H1 (cell line): Measurements from ENCODE around the gene HABP4. TPM values are rescaled to one million over a fixed set of nuclear protein-coding genes. Genes with fewer than 3 reads are reported as not detected.
A peak's percentile ranks its signal among the peaks of the same experiment; 100 is the strongest.

Source experiments
- CTCF ChIA-PET: fragments of 300-600 bp; sonication (Branson Sonifier 250); formaldehyde crosslinking; loops from one replicate; lab custom pipeline; 2021; ENCODE audit not compliant: partially characterized antibody; lab: Charles Lee
- POLR2A ChIA-PET: fragments of 300-600 bp; sonication (Branson Sonifier 250); formaldehyde crosslinking; loops from one replicate; lab custom pipeline; 2021; ENCODE audit warnings: inconsistent platforms; ENCODE audit not compliant: partially characterized antibody; lab: Charles Lee
- DNase-seq, 2 experiments: peaks; one replicate each; pipeline versions ENCODE4 v3.0.0 to v3.0.0-alpha.2; 2010 to 2022; ENCODE audit warnings: low spot score in 2 of 2, low read depth in 1 of 2, mixed read lengths in 1 of 2
- FAIRE-seq: peaks from 2 replicates; lab custom pipeline; 2011; peaks lifted over from hg19 to GRCh38; lab: Jason Lieb, UNC
- H2AFZ ChIP-seq: 2 replicates; pipeline ENCODE4 v1.8.1; 2012; ENCODE audit warnings: low read length, inconsistent platforms
- H2AK5ac ChIP-seq: 2 replicates; pipeline ENCODE4 v1.6.1; 2013; ENCODE audit warnings: low read depth, low read length
- H2BK120ac ChIP-seq: replicated peaks from 2 replicates; pipeline ENCODE3; 2013; ENCODE audit warnings: low read depth, low read length, inconsistent platforms
- H2BK12ac ChIP-seq: 2 replicates; pipeline ENCODE4 v1.6.1; 2013; ENCODE audit warnings: low read depth, low read length
- H2BK15ac ChIP-seq: 2 replicates; pipeline ENCODE4 v1.6.1; 2013; ENCODE audit warnings: low read length
- H2BK20ac ChIP-seq: 2 replicates; pipeline ENCODE4 v1.6.1; 2013; ENCODE audit warnings: low read length
- H2BK5ac ChIP-seq: 2 replicates; pipeline ENCODE4 v1.6.1; 2013; ENCODE audit warnings: low read depth, low read length
- H3K14ac ChIP-seq: 2 replicates; pipeline ENCODE4 v1.6.1; 2013; ENCODE audit warnings: inconsistent platforms; ENCODE audit not compliant: insufficient read length
- H3K18ac ChIP-seq: 2 replicates; pipeline ENCODE4 v1.6.1; 2013; ENCODE audit warnings: low read length; ENCODE audit errors: extremely low read depth
- H3K23ac ChIP-seq: 2 replicates; pipeline ENCODE4 v1.6.1; 2013; ENCODE audit warnings: inconsistent platforms; ENCODE audit not compliant: insufficient read length
- H3K23me2 ChIP-seq: 2 replicates; pipeline ENCODE4 v1.6.1; 2013; ENCODE audit warnings: low read depth, low read length
- H3K27ac ChIP-seq: 2 replicates; pipeline ENCODE4 v1.6.1; 2011; ENCODE audit warnings: low read depth, low read length, inconsistent platforms
- H3K27me3 ChIP-seq, 4 experiments: replicated peaks in 1 of 4; 1 replicate in 1 of 4; 2 replicates in 3 of 4; pipeline versions ENCODE4 v1.6.1 to v1.8.1; 2011 to 2013; ENCODE audit warnings: low read length in 3 of 4, mild to moderate bottlenecking in 3 of 4, inconsistent platforms in 2 of 4, mixed read lengths in 2 of 4, moderate library complexity in 1 of 4; ENCODE audit not compliant: control insufficient read depth in 3 of 4, insufficient read depth in 3 of 4; ENCODE audit errors: extremely low read depth in 1 of 4
- H3K36me3 ChIP-seq, 4 experiments: 2 replicates each; pipeline versions ENCODE4 v1.6.1 to v1.8.1; 2011 to 2013; ENCODE audit warnings: mild to moderate bottlenecking in 4 of 4, low read length in 3 of 4, moderate library complexity in 2 of 4, control low read depth in 1 of 4, inconsistent platforms in 1 of 4; ENCODE audit not compliant: insufficient read depth in 4 of 4, control insufficient read depth in 2 of 4
- H3K4ac ChIP-seq: replicated peaks from 2 replicates; pipeline ENCODE3; 2013; ENCODE audit warnings: low read length, low read depth, mixed read lengths, inconsistent platforms; ENCODE audit not compliant: insufficient read length
- H3K4me1 ChIP-seq, 4 experiments: replicated peaks in 1 of 4; 1 replicate in 1 of 4; 2 replicates in 3 of 4; pipeline versions ENCODE4 v1.6.1 to v1.8.1; 2011 to 2013; ENCODE audit warnings: low read length in 3 of 4, inconsistent platforms in 2 of 4, mixed read lengths in 1 of 4; ENCODE audit not compliant: insufficient read depth in 4 of 4, control insufficient read depth in 3 of 4
- H3K4me2 ChIP-seq, 2 experiments: 2 replicates each; pipeline versions ENCODE4 v1.6.1 to v1.8.1; 2011 to 2013; ENCODE audit warnings: low read depth in 2 of 2, low read length in 2 of 2, control low read depth in 1 of 2, inconsistent platforms in 1 of 2, mild to moderate bottlenecking in 1 of 2; ENCODE audit not compliant: insufficient read depth in 1 of 2
- H3K4me3 ChIP-seq, 4 experiments: fragments of 200-600, 300-600 bp in 1 of 4; sonication (generic), shearing (Covaris generic), sonication (Bioruptor Twin) in 1 of 4; 2 replicates each; pipeline versions ENCODE4 v1.5.1 to v1.8.1; 2011 to 2016; ENCODE audit warnings: low read length in 4 of 4, low read depth in 3 of 4, control low read depth in 2 of 4, inconsistent platforms in 2 of 4, mild to moderate bottlenecking in 2 of 4, mixed read lengths in 1 of 4, moderate library complexity in 1 of 4; ENCODE audit not compliant: insufficient read depth in 2 of 4; ENCODE audit errors: extremely low read depth in 1 of 4
- H3K56ac ChIP-seq: replicated peaks from 2 replicates; pipeline ENCODE3; 2013; ENCODE audit warnings: low read depth, mild to moderate bottlenecking, mixed read lengths, low read length, inconsistent platforms; ENCODE audit not compliant: insufficient read length
- H3K79me1 ChIP-seq: 2 replicates; pipeline ENCODE4 v1.6.1; 2013; ENCODE audit warnings: low read depth, low read length, control low read depth
- H3K79me2 ChIP-seq, 2 experiments: 2 replicates each; pipeline versions ENCODE4 v1.6.1 to v1.8.1; 2012 to 2013; ENCODE audit warnings: low read length in 2 of 2, mild to moderate bottlenecking in 2 of 2, inconsistent platforms in 1 of 2; ENCODE audit not compliant: insufficient read depth in 2 of 2, control insufficient read depth in 1 of 2
- H3K9ac ChIP-seq, 4 experiments: replicated peaks in 1 of 4; 1 replicate in 1 of 4; 2 replicates in 3 of 4; pipeline versions ENCODE4 v1.6.1 to v1.8.1; 2011 to 2013; ENCODE audit warnings: low read depth in 3 of 4, low read length in 3 of 4, control low read depth in 2 of 4, mild to moderate bottlenecking in 2 of 4, moderate library complexity in 2 of 4, inconsistent platforms in 1 of 4; ENCODE audit errors: extremely low read depth in 1 of 4
- H3K9me3 ChIP-seq, 2 experiments: 2 replicates each; pipeline versions ENCODE4 v1.6.1 to v1.8.1; 2012 to 2013; ENCODE audit warnings: mild to moderate bottlenecking in 2 of 2, moderate library complexity in 2 of 2, control low read depth in 1 of 2, inconsistent platforms in 1 of 2, low read depth in 1 of 2, low read length in 1 of 2, mixed read lengths in 1 of 2; ENCODE audit not compliant: insufficient read depth in 2 of 2
- H4K20me1 ChIP-seq, 2 experiments: replicated peaks in 1 of 2; 2 replicates each; pipeline versions ENCODE3 to v1.8.1; 2011 to 2013; ENCODE audit warnings: inconsistent platforms in 2 of 2, low read length in 2 of 2, mild to moderate bottlenecking in 1 of 2; ENCODE audit not compliant: insufficient read depth in 2 of 2, control insufficient read depth in 1 of 2
- H4K5ac ChIP-seq: 2 replicates; pipeline ENCODE4 v1.6.1; 2013; ENCODE audit warnings: low read length, low read depth, mixed read lengths, inconsistent platforms; ENCODE audit not compliant: insufficient read length
- H4K8ac ChIP-seq: 2 replicates; pipeline ENCODE4 v1.8.0; 2013; ENCODE audit warnings: mild to moderate bottlenecking, moderate library complexity, low read length, inconsistent platforms; ENCODE audit not compliant: insufficient read depth; ENCODE audit errors: extremely low read depth
- H4K91ac ChIP-seq: replicated peaks from 2 replicates; pipeline ENCODE3; 2013; ENCODE audit warnings: low read length, mixed read lengths, inconsistent platforms; ENCODE audit not compliant: insufficient read length
- BRCA1 ChIP-seq: IDR thresholded peaks from 2 replicates; pipeline ENCODE4 v1.6.1; 2012; ENCODE audit warnings: low read depth, low read length, improper control_type of control experiment
- CBX5 ChIP-seq: fragments of 300-800, 300-1000 bp; sonication (generic); IDR thresholded peaks from 2 replicates; pipeline ENCODE4 v1.7.1; 2016; ENCODE audit warnings: antibody characterized with exemption, low read length, low read depth
- CBX8 ChIP-seq: fragments of 300-800, 300-1000 bp; sonication (generic); IDR thresholded peaks from 2 replicates; pipeline ENCODE4 v1.7.1; 2016; ENCODE audit warnings: low read depth, low read length, borderline replicate concordance
- CHD2 ChIP-seq: IDR thresholded peaks from 2 replicates; pipeline ENCODE4 v1.6.1; 2012; ENCODE audit warnings: low read length, improper control_type of control experiment
- HDAC6 ChIP-seq: IDR thresholded peaks from one replicate; pipeline ENCODE4 v1.7.1; 2012; ENCODE audit warnings: low read depth, mild to moderate bottlenecking, inconsistent platforms, low read length, moderate library complexity
- KDM5A ChIP-seq: fragments of 200-600 bp; IDR thresholded peaks from 2 replicates; pipeline ENCODE4 v1.7.1; 2012; ENCODE audit warnings: mild to moderate bottlenecking, low read length, inconsistent platforms, mixed read lengths
- RFX5 ChIP-seq: IDR thresholded peaks from 2 replicates; pipeline ENCODE4 v1.6.1; 2011; ENCODE audit warnings: low read depth, low read length, improper control_type of control experiment, borderline replicate concordance
- RXRA ChIP-seq: IDR thresholded peaks from 2 replicates; pipeline ENCODE4 v1.6.1; 2011; ENCODE audit warnings: low read depth, mild to moderate bottlenecking, low read length, moderate library complexity; ENCODE audit not compliant: insufficient read depth
- TAF1 ChIP-seq: IDR thresholded peaks from 2 replicates; pipeline ENCODE4 v1.6.1; 2011; ENCODE audit warnings: mild to moderate bottlenecking, low read depth, low read length
- TAF7 ChIP-seq: optimal IDR thresholded peaks from 2 replicates; pipeline ENCODE3; 2011; ENCODE audit warnings: low read depth, mild to moderate bottlenecking, inconsistent platforms, low read length, moderate library complexity, borderline replicate concordance
- WGBS, 2 experiments: shearing (Covaris generic) in 1 of 2; methylation state at CpG; one replicate each; pipeline versions ENCODE4 v1.1.6 to v1.1.7; 2013 to 2015; ENCODE audit warnings: low lambda C conversion rate in 2 of 2, mixed read lengths in 2 of 2, inconsistent platforms in 1 of 2, low coverage in 1 of 2, missing lambda C conversion rate in 1 of 2; ENCODE audit not compliant: insufficient replicate concordance in 2 of 2, insufficient coverage in 1 of 2, insufficient read length in 1 of 2; ENCODE audit errors: extremely low coverage in 1 of 2, missing lambda C conversion rate in 1 of 2; 5-methylcytosine and 5-hydroxymethylcytosine counted together
- polyA plus RNA-seq, 7 experiments: library from polyadenylated mRNA; depleted of rRNA in 3 of 7; stranded (reverse) in 5 of 7; unstranded in 2 of 7; fragments of >200 nt in 5 of 7; fragments of 200-250 nt in 2 of 7; gene quantifications; 1 replicate in 5 of 7; 2 replicates in 1 of 7; 4 replicates in 1 of 7; pipeline versions ENCODE4 v1.2.1 to v1.2.3, GENCODE V29; 2011 to 2013; ENCODE audit warnings: missing spikeins in 2 of 7, mixed read lengths in 2 of 7
- total RNA-seq: library from RNA; stranded (reverse); fragmentation: NEBNext Ultra II Directional; extraction: Animal tissue kit (Norgen Biotek cat#: 25700); gene quantifications from 2 replicates; pipeline ENCODE4 v1.2.1, GENCODE V29; 2021

HABP4 gene
- total and polyA plus RNA-seq, 2 of the 8 experiments (the other 6 are each of a cell fraction or from before 2014, with no cell fraction given), result 3.3 to 11.2 TPM

DNA sequence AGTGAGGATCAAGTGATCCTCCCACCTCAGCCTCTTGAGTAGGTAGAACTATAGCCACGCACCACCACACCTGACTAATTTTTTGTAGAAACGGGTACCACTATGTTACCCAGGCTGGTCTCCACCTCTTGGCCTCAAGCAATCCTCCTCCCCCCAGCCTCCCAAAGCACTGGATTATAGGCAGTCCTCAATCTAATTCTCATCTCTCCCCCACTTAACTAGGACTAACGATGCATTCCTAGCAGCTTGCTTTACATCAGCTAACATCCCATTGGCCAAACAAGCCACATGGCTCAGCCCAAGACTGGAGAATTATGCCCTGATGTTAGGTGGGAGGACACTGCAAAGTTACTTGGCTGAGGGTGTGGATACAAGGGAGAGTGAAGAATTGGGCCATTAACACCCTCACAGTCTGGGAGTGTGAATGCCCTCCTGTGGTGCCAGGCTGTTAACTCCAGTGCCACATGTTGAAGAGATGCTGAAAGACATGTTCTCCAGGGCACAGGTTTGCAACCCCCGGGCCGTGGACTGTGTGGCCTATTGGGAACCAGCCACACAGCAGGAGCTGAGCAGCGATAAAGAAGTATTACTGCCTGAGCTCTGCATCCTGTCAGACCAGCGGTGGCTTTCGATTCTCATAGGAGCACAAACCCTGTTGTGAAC lies 26.5 kb upstream of the HABP4 start:
- Histone ChIP-seq H4K91ac (peak overlapping the region; percentile 70), H3K4ac (peak overlapping the region; percentile 27), H3K27ac (no peak overlapping the region), H3K4me1 (peaks cover 3 to 11% (median 7%) of the 10 kb centered on the region in 4 experiments), H3K18ac (no peak overlapping the region), H3K23me2 (peaks cover 3% of the 10 kb centered on the region; the same call in 1 of the 2 replicates), H3K79me1 (no peaks in the 10 kb centered on the region), H3K14ac (no peak overlapping the region), H3K36me3 (no peaks in the 10 kb centered on the region), H4K5ac (no peak overlapping the region), H3K23ac (no peak overlapping the region), H2AFZ (peak overlapping the region; percentile 55), H2BK5ac (no peak overlapping the region; the same call in 1 of the 2 replicates), H4K8ac (no peak overlapping the region), H2AK5ac (no peak overlapping the region), H3K9me3 (no peaks in the 10 kb centered on the region), H2BK120ac (no peak overlapping the region), H3K79me2 (no peaks in the 10 kb centered on the region), H2BK15ac (peak overlapping the region; percentile 74), H2BK20ac (no peak overlapping the region), H3K9ac (no peak overlapping the region), H3K27me3 (no peaks in the 10 kb centered on the region), H3K4me3 (no peak overlapping the region), H3K56ac (no peak overlapping the region), H4K20me1 (no peaks in the 10 kb centered on the region), H3K4me2 (no peak overlapping the region), H2BK12ac (no peak overlapping the region)
- FAIRE-seq (no peak), DNase-seq (peak in 1 of 2 experiments; percentile 48)
- CTCF ChIA-PET, result interaction anchor here (0.7 to 1.7 kb wide), 5 partner anchors 18 to 1039 kb away, joined by 3 to 6 read pairs (median 3); no protein-coding TSS in a partner anchor
- no peak for TF ChIP-seq RXRA
- TF ChIP-seq HDAC6, result no peak
- no peak for TF ChIP-seq CHD2
- no peak for TF ChIP-seq TAF1
- TF ChIP-seq CBX8, result no peak
- no peak for TF ChIP-seq CBX5
- no peak for TF ChIP-seq KDM5A
- no peak for TF ChIP-seq TAF7
- no peak for TF ChIP-seq BRCA1
- TF ChIP-seq RFX5, result no peak
- POLR2A ChIA-PET, result no interaction called here
- WGBS, 2 experiments, result 88% methylated on average over 8 of the region's 8 CpGs; no CpG with 5 or more reads in 1 of the 2 experiments
